OCI-LY7 (cell line): Measurements from ENCODE around the gene MPHOSPH8.

ENCODE experiments used
- EZH2phosphoT487 ChIP-seq: fragments of 200-600 bp; sonication (generic); IDR thresholded peaks from 2 replicates; pipeline ENCODE4 v1.6.1; 2018; ENCODE audit warnings: low read depth, borderline replicate concordance, mild to moderate bottlenecking, mixed run types, antibody characterized with exemption, low read length, moderate library complexity, mixed read lengths
- TF ChIP-seq, protein P1 (sequence below): fragments of 200-600 bp; sonication (generic); conservative IDR thresholded peaks from 2 replicates; pipeline ENCODE4 v1.5.1; 2014; ENCODE audit warnings: mild to moderate bottlenecking, antibody characterized with exemption, low read length, moderate library complexity, mixed read lengths

GRCh38 chr13:19673473-19674430 lies 40.3 kb downstream of the MPHOSPH8 start:
- TF ChIP-seq, protein P1, sequence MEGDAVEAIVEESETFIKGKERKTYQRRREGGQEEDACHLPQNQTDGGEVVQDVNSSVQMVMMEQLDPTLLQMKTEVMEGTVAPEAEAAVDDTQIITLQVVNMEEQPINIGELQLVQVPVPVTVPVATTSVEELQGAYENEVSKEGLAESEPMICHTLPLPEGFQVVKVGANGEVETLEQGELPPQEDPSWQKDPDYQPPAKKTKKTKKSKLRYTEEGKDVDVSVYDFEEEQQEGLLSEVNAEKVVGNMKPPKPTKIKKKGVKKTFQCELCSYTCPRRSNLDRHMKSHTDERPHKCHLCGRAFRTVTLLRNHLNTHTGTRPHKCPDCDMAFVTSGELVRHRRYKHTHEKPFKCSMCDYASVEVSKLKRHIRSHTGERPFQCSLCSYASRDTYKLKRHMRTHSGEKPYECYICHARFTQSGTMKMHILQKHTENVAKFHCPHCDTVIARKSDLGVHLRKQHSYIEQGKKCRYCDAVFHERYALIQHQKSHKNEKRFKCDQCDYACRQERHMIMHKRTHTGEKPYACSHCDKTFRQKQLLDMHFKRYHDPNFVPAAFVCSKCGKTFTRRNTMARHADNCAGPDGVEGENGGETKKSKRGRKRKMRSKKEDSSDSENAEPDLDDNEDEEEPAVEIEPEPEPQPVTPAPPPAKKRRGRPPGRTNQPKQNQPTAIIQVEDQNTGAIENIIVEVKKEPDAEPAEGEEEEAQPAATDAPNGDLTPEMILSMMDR: no peak
- TF ChIP-seq EZH2phosphoT487: no peak
